HepG2 (cell line): ENCODE measurements around the gene STAT4. TPM values are rescaled to one million over a fixed set of nuclear protein-coding genes. Genes with fewer than 3 reads are reported as not detected.

Source experiments
- ATAC-seq: fragments of 200-7000 bp; cut with Tn5 transposase; 3 replicates; pipeline ENCODE4 v1.9.1; 2020; ENCODE audit warnings: mild to moderate bottlenecking, moderate library complexity
- BruUV-seq: library from RNA; stranded (reverse); fragments of 400-500 nt; replicated peaks from 2 replicates; lab custom pipeline; 2021; lab: Mats Ljungman, UMichigan
- CTCF ChIA-PET: fragments of 300-600 bp; formaldehyde crosslinking; extraction: SDS; loops from one replicate; lab custom pipeline; 2021; ENCODE audit warnings: low total read pairs, inconsistent platforms, low intra/inter-chr PET ratio; lab: Yijun Ruan, JAX
- POLR2A ChIA-PET: fragments of 350-600 bp; sonication (Branson Sonifier 250); formaldehyde crosslinking; loops from one replicate; lab custom pipeline; 2020; ENCODE audit warnings: antibody characterized with exemption, inconsistent platforms; lab: Yijun Ruan, JAX
- DNase-seq: peaks from one replicate; pipeline ENCODE4 v3.0.0-alpha.2; 2015; ENCODE audit warnings: low spot score
- FAIRE-seq: peaks from 3 replicates; lab custom pipeline; 2011; peaks lifted over from hg19 to GRCh38; lab: Jason Lieb, UNC
- H2AFZ ChIP-seq: one replicate; pipeline ENCODE4 v1.6.1; 2011; ENCODE audit warnings: low read length, inconsistent platforms
- H3K27ac ChIP-seq: fragments of 300-600 bp; 3 replicates; pipeline ENCODE4 v1.8.0; 2011; ENCODE audit warnings: mixed run types, mild to moderate bottlenecking, mixed read lengths, low read length, inconsistent platforms; ENCODE audit not compliant: insufficient read depth; ENCODE audit errors: extremely low read length
- H3K27me3 ChIP-seq, 2 experiments: fragments of 200-600 bp in 1 of 2; 2 replicates in 1 of 2; 3 replicates in 1 of 2; pipeline versions ENCODE4 v1.6.0 to v1.8.0; 2011; ENCODE audit warnings: low read length in 2 of 2, mild to moderate bottlenecking in 2 of 2, moderate library complexity in 2 of 2, inconsistent platforms in 1 of 2; ENCODE audit not compliant: insufficient read depth in 2 of 2, control insufficient read depth in 1 of 2
- H3K36me3 ChIP-seq, 2 experiments: fragments of 200-600 bp in 1 of 2; replicated peaks in 1 of 2; 2 replicates in 1 of 2; 3 replicates in 1 of 2; pipeline versions ENCODE4 v1.5.1 to v1.8.0; 2011; ENCODE audit warnings: low read length in 2 of 2, inconsistent platforms in 1 of 2; ENCODE audit not compliant: insufficient read depth in 2 of 2, control insufficient read depth in 1 of 2
- H3K4me1 ChIP-seq: 2 replicates; pipeline ENCODE4 v1.5.1; 2012; ENCODE audit warnings: low read length, inconsistent platforms; ENCODE audit not compliant: insufficient read depth
- H3K4me2 ChIP-seq: 2 replicates; pipeline ENCODE4 v1.6.0; 2011; ENCODE audit warnings: low read depth, low read length, inconsistent platforms
- H3K4me3 ChIP-seq, 3 experiments: fragments of 200-600 bp in 1 of 3; sonication (generic), shearing (Covaris generic) in 1 of 3; replicated peaks in 1 of 3; 2 replicates each; pipeline ENCODE4 v1.5.1; 2011 to 2016; ENCODE audit warnings: low read length in 3 of 3, inconsistent platforms in 2 of 3, low read depth in 2 of 3, mild to moderate bottlenecking in 2 of 3, control low read depth in 1 of 3, mixed read lengths in 1 of 3; ENCODE audit not compliant: insufficient read depth in 1 of 3
- H3K79me2 ChIP-seq: one replicate; pipeline ENCODE4 v1.6.1; 2011; ENCODE audit warnings: low read length, inconsistent platforms; ENCODE audit not compliant: insufficient read depth
- H3K9ac ChIP-seq: 2 replicates; pipeline ENCODE4 v1.6.0; 2011; ENCODE audit warnings: mild to moderate bottlenecking, low read depth, low read length, inconsistent platforms; ENCODE audit not compliant: insufficient read depth
- H3K9me3 ChIP-seq: 2 replicates; pipeline ENCODE4 v1.5.1; 2012; ENCODE audit warnings: mild to moderate bottlenecking, low read length
- H4K20me1 ChIP-seq: 2 replicates; pipeline ENCODE4 v1.6.0; 2011; ENCODE audit warnings: inconsistent platforms, mild to moderate bottlenecking, low read length, moderate library complexity; ENCODE audit not compliant: insufficient read depth
- ATF2 ChIP-seq: sonication (generic); formaldehyde crosslinking; IDR thresholded peaks from 2 replicates; pipeline ENCODE4 v1.4.0; 2020; ENCODE audit warnings: missing genetic modification reagents
- FLYWCH1 ChIP-seq: sonication (generic); formaldehyde crosslinking; IDR thresholded peaks from 2 replicates; pipeline ENCODE4 v1.8.1; 2023; ENCODE audit warnings: mild to moderate bottlenecking, missing genetic modification reagents
- HHEX ChIP-seq: IDR thresholded peaks from 2 replicates; pipeline ENCODE4 v1.6.1; 2016; ENCODE audit warnings: control low read depth
- HOXA3 ChIP-seq: sonication (generic); formaldehyde crosslinking; IDR thresholded peaks from 2 replicates; pipeline ENCODE4 v1.5.0; 2020; ENCODE audit warnings: missing genetic modification reagents
- IRF2 ChIP-seq: IDR thresholded peaks from 2 replicates; pipeline ENCODE4 v1.6.1; 2018; ENCODE audit warnings: missing genetic modification reagents, missing compliant biosample characterization
- KDM3A ChIP-seq: IDR thresholded peaks from 2 replicates; pipeline ENCODE4 v1.6.1; 2018; ENCODE audit warnings: low read depth, missing compliant biosample characterization
- KMT2B ChIP-seq: IDR thresholded peaks from 2 replicates; pipeline ENCODE4 v1.6.1; 2016; ENCODE audit warnings: missing genetic modification reagents, missing compliant biosample characterization
- MLX ChIP-seq: IDR thresholded peaks from 2 replicates; pipeline ENCODE4 v1.6.1; 2016
- TBX3 ChIP-seq: fragments of 450-650 bp; IDR thresholded peaks from 2 replicates; pipeline ENCODE4 v1.6.1; 2017; ENCODE audit warnings: antibody characterized with exemption, mild to moderate bottlenecking, inconsistent platforms, borderline replicate concordance
- U2AF2 ChIP-seq: fragments of 200-400 bp; formaldehyde crosslinking; IDR thresholded peaks from 2 replicates; pipeline ENCODE4 v1.6.1; 2017; ENCODE audit warnings: low read depth, mild to moderate bottlenecking, low read length
- YY1 ChIP-seq: IDR thresholded peaks from 2 replicates; pipeline ENCODE4 v1.6.1; 2011; ENCODE audit warnings: low read length, low read depth, moderate library complexity, mild to moderate bottlenecking; ENCODE audit not compliant: insufficient read depth, insufficient replicate concordance
- ZBTB2 ChIP-seq: sonication (generic); formaldehyde crosslinking; IDR thresholded peaks from 2 replicates; pipeline ENCODE4 v1.8.0; 2022; ENCODE audit warnings: low read depth, missing genetic modification reagents
- ZBTB21 ChIP-seq: sonication (generic); formaldehyde crosslinking; IDR thresholded peaks from 2 replicates; pipeline ENCODE4 v1.4.0; 2020; ENCODE audit warnings: missing genetic modification reagents
- ZNF543 ChIP-seq: sonication (generic); formaldehyde crosslinking; IDR thresholded peaks from 2 replicates; pipeline ENCODE4 v1.4.0; 2020; ENCODE audit warnings: mild to moderate bottlenecking, missing genetic modification reagents
- ZNF547 ChIP-seq: sonication (generic); formaldehyde crosslinking; IDR thresholded peaks from 2 replicates; pipeline ENCODE4 v1.5.1; 2020; ENCODE audit warnings: mild to moderate bottlenecking, missing genetic modification reagents
- WGBS: methylation state at CpG from one replicate; pipeline ENCODE4 v1.1.6; 2017; ENCODE audit warnings: low lambda C conversion rate; 5-methylcytosine and 5-hydroxymethylcytosine counted together
- in situ Hi-C: cut with HindIII; loops from 2 replicates; pipeline ENCODE4 v1.10.0; 2017; ENCODE audit warnings: low pct_unique_long_range_greater_than_20kb; ENCODE audit not compliant: extremely low pct_ligation_motif_present
- intact Hi-C: fragments of 100-400 bp; cut with micrococcal nuclease; formaldehyde crosslinking; loops from one replicate; pipeline ENCODE4 v1.10.0; 2022; ENCODE audit not compliant: unreplicated experiment
- polyA plus RNA-seq, 8 experiments: library from polyadenylated mRNA; depleted of rRNA in 3 of 8; stranded (reverse) in 7 of 8; unstranded in 1 of 8; fragments of >200 nt; fragmentation: Illumina TruSeq in 4 of 8; extraction: Trizol in 4 of 8; gene quantifications; 2 replicates each; pipeline versions ENCODE4 v1.2.1 to v1.2.3, GENCODE V29; 2011 to 2016; ENCODE audit warnings: low read depth in 4 of 8, missing spikeins in 1 of 8, mixed read lengths in 1 of 8; ENCODE audit not compliant: insufficient read depth in 1 of 8
- total RNA-seq, 5 experiments: library from RNA; depleted of rRNA; stranded (reverse); fragments of >200 nt; fragmentation: Illumina TruSeq; extraction: Trizol; gene quantifications; 2 replicates each; pipeline ENCODE4 v1.2.3, GENCODE V29; 2016; ENCODE audit warnings: low read depth in 1 of 5
- TF ChIP-seq, protein P1 (sequence below): sonication (generic); formaldehyde crosslinking; conservative IDR thresholded peaks from 2 replicates; pipeline ENCODE4 v1.8.0; 2022; ENCODE audit warnings: low read depth, missing genetic modification reagents

STAT4 gene
- total and polyA plus RNA-seq, 2 of the 13 experiments (the other 11 are each of a cell fraction or from before 2014, with no cell fraction given), result 0.37 TPM; not detected in 1

GRCh38 chr2:191001032-191001431 lies 149.8 kb downstream of the STAT4 start:
- Histone ChIP-seq H3K27me3 (no peaks in the 10 kb centered on the region), H3K36me3 (peaks cover 35 to 86% of the 10 kb centered on the region in 2 experiments), H3K9me3 (no peaks in the 10 kb centered on the region), H3K9ac (no peak overlapping the region), H3K4me2 (no peak overlapping the region), H3K4me3 (no peak overlapping the region), H4K20me1 (no peaks in the 10 kb centered on the region; the same call in 1 of the 2 replicates), H3K4me1 (no peaks in the 10 kb centered on the region), H3K27ac (no peak overlapping the region), H3K79me2 (no peaks in the 10 kb centered on the region), H2AFZ (no peak overlapping the region)
- BruUV-seq, result no TSS peak
- no peak for TF ChIP-seq IRF2 (CRISPR knock-in tag)
- TF ChIP-seq U2AF2, result no peak
- no peak for TF ChIP-seq KDM3A (CRISPR knock-in tag)
- TF ChIP-seq ZBTB2 (CRISPR knock-in tag), result no peak
- no peak for TF ChIP-seq KMT2B (CRISPR knock-in tag)
- TF ChIP-seq ZBTB21 (CRISPR knock-in tag), result no peak
- no peak for TF ChIP-seq ZNF547 (CRISPR knock-in tag)
- TF ChIP-seq ZNF543 (CRISPR knock-in tag), result no peak
- TF ChIP-seq FLYWCH1 (CRISPR knock-in tag), result no peak
- no peak for TF ChIP-seq HOXA3
- TF ChIP-seq YY1, result no peak
- TF ChIP-seq HHEX, result no peak
- TF ChIP-seq TBX3, result no peak
- TF ChIP-seq ATF2 (CRISPR knock-in tag), result no peak
- no peak for TF ChIP-seq MLX (CRISPR knock-in tag)
- TF ChIP-seq, protein P1, sequence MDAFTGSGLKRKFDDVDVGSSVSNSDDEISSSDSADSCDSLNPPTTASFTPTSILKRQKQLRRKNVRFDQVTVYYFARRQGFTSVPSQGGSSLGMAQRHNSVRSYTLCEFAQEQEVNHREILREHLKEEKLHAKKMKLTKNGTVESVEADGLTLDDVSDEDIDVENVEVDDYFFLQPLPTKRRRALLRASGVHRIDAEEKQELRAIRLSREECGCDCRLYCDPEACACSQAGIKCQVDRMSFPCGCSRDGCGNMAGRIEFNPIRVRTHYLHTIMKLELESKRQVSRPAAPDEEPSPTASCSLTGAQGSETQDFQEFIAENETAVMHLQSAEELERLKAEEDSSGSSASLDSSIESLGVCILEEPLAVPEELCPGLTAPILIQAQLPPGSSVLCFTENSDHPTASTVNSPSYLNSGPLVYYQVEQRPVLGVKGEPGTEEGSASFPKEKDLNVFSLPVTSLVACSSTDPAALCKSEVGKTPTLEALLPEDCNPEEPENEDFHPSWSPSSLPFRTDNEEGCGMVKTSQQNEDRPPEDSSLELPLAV, result no peak
- 77% methylated on average over 2 of the region's 2 CpGs for WGBS
- ATAC-seq (no peak), FAIRE-seq (no peak), DNase-seq (no peak)
- in situ Hi-C loops (no loop called here), intact Hi-C loops (no loop called here)
- POLR2A ChIA-PET, result no interaction called here
- CTCF ChIA-PET, result no interaction called here
